ENCODE measurements around the gene TRIP4. TPM values are rescaled to one million over a fixed set of nuclear protein-coding genes. Genes with fewer than 3 reads are reported as not detected.

TRIP4 gene
- total RNA-seq, 1 experiment from 2014 or later: 18.3 TPM

DNA sequence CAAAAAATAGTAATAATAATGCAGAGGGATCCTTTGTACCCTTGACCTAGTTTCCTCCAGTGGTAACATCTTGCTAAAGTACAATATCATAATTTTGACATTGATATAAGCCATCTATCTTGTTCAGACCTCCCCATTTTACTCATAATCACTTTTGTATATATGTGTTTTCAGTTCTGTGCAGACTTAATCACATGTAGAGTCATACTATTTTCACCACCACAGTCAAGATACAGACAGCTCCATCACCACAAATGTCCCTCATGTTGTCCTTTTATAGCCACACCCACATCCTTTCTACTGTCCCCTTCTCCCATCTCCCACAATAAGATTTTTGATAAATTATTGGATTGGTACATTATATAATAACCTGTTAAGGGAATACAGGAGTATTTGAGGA is 98.2 kb downstream of the TRIP4 start:
- H3K9me3 ChIP-seq (ENCODE audit: control insufficient read depth in 1 of 2, insufficient read depth in 1 of 2, low read depth in 1 of 2, low read length in 2 of 2): no peaks in the 10 kb centered on the region
- no peak for TF ChIP-seq ZNF274 (IDR thresholded peaks at IDR 0.05; ENCODE audit: low read depth, low read length)
- no peak for TF ChIP-seq CBX3 (IDR thresholded peaks at IDR 0.05; ENCODE audit: low read depth)
- TF ChIP-seq ZBTB33 (IDR thresholded peaks at IDR 0.05; ENCODE audit: extremely low read depth, insufficient replicate concordance, low read length): no peak
- TF ChIP-seq CEBPB (IDR thresholded peaks at IDR 0.05; ENCODE audit: low read depth): no peak
- DNase-seq (ENCODE audit: low read depth, low spot score) (no peak), ATAC-seq (no peak)
- ChIA-PET CTCF (no interaction called here), RAD21 (ENCODE audit: low non-redundant PET in 1 of 2, low total read pairs in 2 of 2, uncharacterized antibody in 2 of 2, unreplicated experiment in 2 of 2) (no interaction called here), POLR2A (no interaction called here)
- H3K4me2 ChIP-seq (ENCODE audit: low read length): no peak overlapping the region
- H3K27me3 ChIP-seq (ENCODE audit: insufficient read depth, low read length): no peaks in the 10 kb centered on the region
- no peaks in the 10 kb centered on the region; a peak in 1 of 4 replicates for H3K36me3 ChIP-seq (ENCODE audit: control insufficient read depth in 1 of 2, insufficient read depth in 2 of 2, low read length in 2 of 2)
- H3K9me2 ChIP-seq (ENCODE audit: insufficient read depth): no peaks in the 10 kb centered on the region
- no peaks in the 10 kb centered on the region for H4K20me1 ChIP-seq (ENCODE audit: insufficient read depth)
- no peak overlapping the region for H3K27ac ChIP-seq (ENCODE audit: low read depth, low read length)
- no peak overlapping the region for H3K4me3 ChIP-seq (replicated peaks in 1 of 2; ENCODE audit: low read depth in 1 of 2, low read length in 2 of 2)
- peaks cover 12% of the 10 kb centered on the region; the same call in 1 of the 2 replicates for H3K79me2 ChIP-seq (ENCODE audit: insufficient read depth, low read length)
- BruUV-seq (replicated peaks): no TSS peak
- H3K9ac ChIP-seq (ENCODE audit: low read length): no peak overlapping the region
- intact Hi-C loops (cut with micrococcal nuclease): no loop called here
- no peak overlapping the region for H2AFZ ChIP-seq (ENCODE audit: low read depth, low read length, poor library complexity, severe bottlenecking)
- no peaks in the 10 kb centered on the region for H3K4me1 ChIP-seq (ENCODE audit: control insufficient read depth in 1 of 2, insufficient read depth in 2 of 2, low read length in 2 of 2)

DNA sequence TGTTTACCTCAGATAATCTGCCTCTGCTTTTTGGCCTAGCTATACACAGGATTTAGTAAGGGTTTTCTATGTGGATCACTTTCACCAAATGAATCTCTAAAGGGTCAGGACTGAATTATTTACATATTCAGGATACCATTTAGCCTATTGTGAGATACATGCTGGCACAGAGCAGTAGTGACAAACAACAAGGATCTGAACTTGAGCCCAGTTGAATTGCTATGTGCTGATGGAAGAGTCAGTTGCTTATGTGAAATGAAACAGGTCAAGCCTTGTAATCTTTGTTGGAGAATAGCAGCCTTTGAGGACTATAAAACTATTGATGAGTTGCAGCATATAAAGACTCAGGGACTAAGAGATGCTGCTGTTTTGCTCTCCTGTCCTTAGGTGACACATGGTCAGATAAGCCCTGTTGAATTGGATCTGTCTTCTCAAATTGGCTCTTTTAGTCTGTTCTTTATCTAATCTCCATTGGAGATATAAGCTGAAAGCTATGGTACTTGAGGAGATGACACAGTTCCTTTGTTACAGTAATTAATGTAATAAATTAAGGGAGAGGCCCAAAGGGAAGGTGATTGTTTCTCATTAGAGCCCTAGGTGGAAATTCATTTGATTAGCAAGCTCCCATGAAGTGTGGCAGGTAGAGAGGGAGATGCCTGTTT is 103.1 kb downstream of the TRIP4 start:
- no peaks in the 10 kb centered on the region for H3K9me2 ChIP-seq (ENCODE audit: insufficient read depth)

More for the DNA sequence above, 103.1 kb downstream of the TRIP4 start:
- no peaks in the 10 kb centered on the region for H3K9me3 ChIP-seq (ENCODE audit: control insufficient read depth in 1 of 2, insufficient read depth in 1 of 2, low read depth in 1 of 2, low read length in 2 of 2)
- DNase-seq (ENCODE audit: low read depth, low spot score) (no peak), ATAC-seq (no peak)
- TF ChIP-seq ZBTB33 (IDR thresholded peaks at IDR 0.05; ENCODE audit: extremely low read depth, insufficient replicate concordance, low read length) (no peak), ATF3 (IDR thresholded peaks at IDR 0.05) (no peak), FOSL1 (IDR thresholded peaks at IDR 0.05; ENCODE audit: low read depth) (no peak), TCF7L2 (IDR thresholded peaks at IDR 0.05; ENCODE audit: borderline replicate concordance, extremely low read depth, insufficient read depth, insufficient read length) (no peak), JUND (IDR thresholded peaks at IDR 0.05) (no peak), ZNF274 (IDR thresholded peaks at IDR 0.05; ENCODE audit: low read depth, low read length) (no peak)
- H3K27me3 ChIP-seq (ENCODE audit: insufficient read depth, low read length): no peaks in the 10 kb centered on the region
- peaks cover 13% of the 10 kb centered on the region; the same call in 1 of the 2 replicates for H3K79me2 ChIP-seq (ENCODE audit: insufficient read depth, low read length)
- no peaks in the 10 kb centered on the region; a peak in 1 of 4 replicates for H3K36me3 ChIP-seq (ENCODE audit: control insufficient read depth in 1 of 2, insufficient read depth in 2 of 2, low read length in 2 of 2)
- H3K4me3 ChIP-seq (replicated peaks in 1 of 2; ENCODE audit: low read depth in 1 of 2, low read length in 2 of 2): no peak overlapping the region
- H2AFZ ChIP-seq (ENCODE audit: low read depth, low read length, poor library complexity, severe bottlenecking): no peak overlapping the region
- no TSS peak for BruUV-seq (replicated peaks)
- no peak overlapping the region for H3K4me2 ChIP-seq (ENCODE audit: low read length)
- no peaks in the 10 kb centered on the region for H4K20me1 ChIP-seq (ENCODE audit: insufficient read depth)
- ChIA-PET POLR2A (no interaction called here), CTCF (no interaction called here), RAD21 (ENCODE audit: low non-redundant PET in 1 of 2, low total read pairs in 2 of 2, uncharacterized antibody in 2 of 2, unreplicated experiment in 2 of 2) (no interaction called here)
- intact Hi-C loops (cut with micrococcal nuclease): no loop called here
- no peak overlapping the region for H3K9ac ChIP-seq (ENCODE audit: low read length)
- H3K4me1 ChIP-seq (ENCODE audit: control insufficient read depth in 1 of 2, insufficient read depth in 2 of 2, low read length in 2 of 2): no peaks in the 10 kb centered on the region
- H3K27ac ChIP-seq (ENCODE audit: low read depth, low read length): no peak overlapping the region

All from HCT116 (cell line).